ENCODE results near the gene RAB10. TPM values are rescaled to one million over a fixed set of nuclear protein-coding genes. Genes with fewer than 3 reads are reported as not detected.

Gene RAB10
- total and polyA plus RNA-seq, 9 of the 15 experiments (the other 6 are each of a cell fraction or from before 2014, with no cell fraction given), result 25.1 to 214 (median 157) TPM

GRCh38 chr2:26018184-26019055 lies 15.5 kb upstream of the RAB10 start (continued):
- TF ChIP-seq FOS (IDR thresholded peaks at IDR 0.05; ENCODE audit: extremely low read depth, insufficient read length), result no peak
- TF ChIP-seq ZNF561 (CRISPR knock-in tag; conservative IDR thresholded peaks at IDR 0.05), result no peak
- TF ChIP-seq ASH1L (IDR thresholded peaks at IDR 0.05; ENCODE audit: borderline replicate concordance, low read depth, partially characterized antibody), result no peak
- peak; percentile 74; the same call in 1 of the 2 replicates for TF ChIP-seq LEF1 (IDR thresholded peaks at IDR 0.05)
- no peak for TF ChIP-seq FOXA3 (CRISPR knock-in tag; conservative IDR thresholded peaks at IDR 0.05 in 1 of 2, IDR thresholded peaks at IDR 0.05 in 1 of 2)
- TF ChIP-seq CBX5 (IDR thresholded peaks at IDR 0.05; ENCODE audit: borderline replicate concordance, low read depth), result no peak
- no peak for TF ChIP-seq CBX3 (IDR thresholded peaks at IDR 0.05; ENCODE audit: borderline replicate concordance in 1 of 2, low read length in 2 of 2)
- 0 out of 4 replicates have a peak, but pooled peaks of 1 of the 2 experiments have one; percentile 13 for TF ChIP-seq RAD21 (CRISPR knock-in tag; conservative IDR thresholded peaks at IDR 0.05 in 1 of 2, IDR thresholded peaks at IDR 0.05 in 1 of 2)
- TF ChIP-seq HINFP (tag; conservative IDR thresholded peaks at IDR 0.05; ENCODE audit: low read depth), result no peak
- no peak for TF ChIP-seq ZNF57 (CRISPR knock-in tag; IDR thresholded peaks at IDR 0.05)
- no peak for TF ChIP-seq COPS2 (conservative IDR thresholded peaks at IDR 0.05)
- TF ChIP-seq ATF3 (IDR thresholded peaks at IDR 0.05), result peak; percentile 80
- TF ChIP-seq ATF3 (CRISPR knock-in tag; conservative IDR thresholded peaks at IDR 0.05), result no peak
- TF ChIP-seq E2F6 (IDR thresholded peaks at IDR 0.05; ENCODE audit: borderline replicate concordance in 1 of 2, extremely low read depth in 1 of 2, insufficient read depth in 1 of 2, insufficient read length in 1 of 2, low read depth in 1 of 2, low read length in 1 of 2, poor library complexity in 1 of 2, severe bottlenecking in 1 of 2), result no peak
- peak; percentile 78; the same call in 1 of the 2 replicates for TF ChIP-seq MYNN (IDR thresholded peaks at IDR 0.05)
- TF ChIP-seq MYNN (CRISPR knock-in tag; IDR thresholded peaks at IDR 0.05), result no peak
- no peak for TF ChIP-seq NR1H2 (CRISPR knock-in tag; IDR thresholded peaks at IDR 0.05)
- 0 out of 2 replicates have a peak, but pooled peaks have one; percentile 40 for TF ChIP-seq SMAD4 (CRISPR knock-in tag; conservative IDR thresholded peaks at IDR 0.05)
- no peak for TF ChIP-seq RBM17 (IDR thresholded peaks at IDR 0.05; ENCODE audit: borderline replicate concordance, low read depth, low read length)
- TF ChIP-seq TFAP4 (CRISPR knock-in tag; IDR thresholded peaks at IDR 0.05; ENCODE audit: borderline replicate concordance), result peak; percentile 98
- peak; percentile 58 to 62; a peak in 1 of 4 replicates for TF ChIP-seq SIN3A (IDR thresholded peaks at IDR 0.05; ENCODE audit: borderline replicate concordance in 2 of 2, control insufficient read depth in 1 of 2, low read depth in 2 of 2, low read length in 2 of 2)
- no peak for TF ChIP-seq STAG1 (CRISPR knock-in tag; IDR thresholded peaks at IDR 0.05; ENCODE audit: borderline replicate concordance)
